ENCODE data around the gene PRG2. TPM values are rescaled to one million over a fixed set of nuclear protein-coding genes. Genes with fewer than 3 reads are reported as not detected.

PRG2 gene
- total RNA-seq, 4 donors from 2014 or later, result 0.33 TPM; not detected in 3

- Histone ChIP-seq H3K9me3 (no peaks in the 10 kb centered on the region), H3K4me3 (no peak overlapping the region), H3K36me3 (no peaks in the 10 kb centered on the region), H3K27me3 (no peaks in the 10 kb centered on the region), H3K4me1 (peaks cover 11 to 14% (median 13%) of the 10 kb centered on the region in 4 donors), H3K27ac (replicated peaks in 1 of 4) (peak overlapping the region in 3 of 4 donors; percentile 28 to 57 (median 44))
- DNase-seq (ENCODE audit: extremely low spot score), result no peak
- 92% methylated on average over 3 of the region's 3 CpGs for WGBS
- TF ChIP-seq POLR2AphosphoS5 (IDR thresholded peaks at IDR 0.05) (no peak), POLR2A (IDR thresholded peaks at IDR 0.05; ENCODE audit: low read depth) (no peak), EP300 (IDR thresholded peaks at IDR 0.05) (no peak), CTCF (IDR thresholded peaks at IDR 0.05) (no peak)
- intact Hi-C loops (cut with DNase I), result no loop called here
Measured at GRCh38 chr11:57357310-57357709, 33.1 kb downstream of the PRG2 start.

DNA sequence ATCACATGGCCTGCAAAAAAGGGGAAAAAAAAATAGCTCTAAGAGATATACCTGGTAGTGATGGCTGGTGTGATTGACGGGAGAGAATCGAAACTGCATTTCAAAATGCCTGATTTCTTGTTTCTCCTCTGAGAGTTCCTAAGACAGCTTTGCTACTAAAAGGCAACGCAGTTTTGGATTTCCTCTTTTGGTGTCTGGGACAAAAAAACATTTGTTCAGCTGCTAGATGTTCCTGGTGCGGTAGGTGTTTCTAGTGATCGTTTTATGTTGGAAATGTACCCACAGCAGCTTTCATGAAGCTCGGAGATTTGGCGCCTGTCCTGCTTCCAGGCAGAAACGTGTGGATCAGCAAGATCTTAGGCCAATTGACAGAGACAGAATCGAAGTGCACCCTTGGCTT is 34.2 kb downstream of the PRG2 start:
- TF ChIP-seq POLR2A (IDR thresholded peaks at IDR 0.05; ENCODE audit: low read depth), result no peak
- TF ChIP-seq POLR2AphosphoS5 (IDR thresholded peaks at IDR 0.05), result no peak
- no peak for TF ChIP-seq EP300 (IDR thresholded peaks at IDR 0.05)
- intact Hi-C loops (cut with DNase I), result no loop called here
- DNase-seq (ENCODE audit: extremely low spot score), result no peak
- Histone ChIP-seq H3K27ac (replicated peaks in 1 of 4) (no peak overlapping the region), H3K36me3 (no peaks in the 10 kb centered on the region), H3K4me3 (no peak overlapping the region), H3K27me3 (no peaks in the 10 kb centered on the region), H3K4me1 (peaks cover 11 to 14% (median 13%) of the 10 kb centered on the region in 4 donors), H3K9me3 (no peaks in the 10 kb centered on the region)
- 78% methylated on average over 9 of the region's 9 CpGs for WGBS

GRCh38 chr11:57354699-57355098 is 35.8 kb downstream of the PRG2 start:
- TF ChIP-seq EP300 (IDR thresholded peaks at IDR 0.05), result no peak
- TF ChIP-seq POLR2A (IDR thresholded peaks at IDR 0.05; ENCODE audit: low read depth), result no peak
- TF ChIP-seq POLR2AphosphoS5 (IDR thresholded peaks at IDR 0.05), result no peak
- TF ChIP-seq CTCF (IDR thresholded peaks at IDR 0.05), result no peak
- no peak for DNase-seq (ENCODE audit: extremely low spot score)
- Histone ChIP-seq H3K36me3 (no peaks in the 10 kb centered on the region), H3K27me3 (no peaks in the 10 kb centered on the region), H3K4me1 (peaks cover 12 to 18% (median 17%) of the 10 kb centered on the region in 4 donors), H3K27ac (replicated peaks in 1 of 4) (no peak overlapping the region), H3K4me3 (no peak overlapping the region), H3K9me3 (no peaks in the 10 kb centered on the region)
- WGBS, result 79% methylated on average over 6 of the region's 6 CpGs
- intact Hi-C loops (cut with DNase I), result loop anchor here (5.0 kb wide), 1 partner anchor 512 kb away; no protein-coding TSS in a partner anchor

- no peak for DNase-seq (ENCODE audit: extremely low spot score)
- H3K4me3 ChIP-seq, result no peak overlapping the region
- H3K4me1 ChIP-seq, result peaks cover 14 to 22% (median 20%) of the 10 kb centered on the region in 4 donors
- 67% methylated on average over 4 of the region's 4 CpGs for WGBS
- H3K36me3 ChIP-seq, result no peaks in the 10 kb centered on the region
- no peaks in the 10 kb centered on the region for H3K27me3 ChIP-seq
- no peak overlapping the region for H3K27ac ChIP-seq (replicated peaks in 1 of 4)
- intact Hi-C loops (cut with DNase I), result loop anchor here (5.0 kb wide), 1 partner anchor 512 kb away; no protein-coding TSS in a partner anchor
- TF ChIP-seq EP300 (IDR thresholded peaks at IDR 0.05) (no peak), POLR2AphosphoS5 (IDR thresholded peaks at IDR 0.05) (no peak), POLR2A (IDR thresholded peaks at IDR 0.05; ENCODE audit: low read depth) (no peak), CTCF (IDR thresholded peaks at IDR 0.05) (no peak)
- no peaks in the 10 kb centered on the region for H3K9me3 ChIP-seq
Measured at GRCh38 chr11:57353852-57354251, 36.6 kb downstream of the PRG2 start.

GRCh38 chr11:57353446-57353845 is 37.0 kb downstream of the PRG2 start:
- H3K27me3 ChIP-seq, result no peaks in the 10 kb centered on the region
- DNase-seq (ENCODE audit: extremely low spot score), result no peak
- H3K36me3 ChIP-seq, result no peaks in the 10 kb centered on the region
- H3K9me3 ChIP-seq, result no peaks in the 10 kb centered on the region
- intact Hi-C loops (cut with DNase I), result loop anchor here (5.0 kb wide), 1 partner anchor 511 kb away; no protein-coding TSS in a partner anchor
- TF ChIP-seq POLR2AphosphoS5 (IDR thresholded peaks at IDR 0.05) (no peak), CTCF (IDR thresholded peaks at IDR 0.05) (no peak), EP300 (IDR thresholded peaks at IDR 0.05) (no peak), POLR2A (IDR thresholded peaks at IDR 0.05; ENCODE audit: low read depth) (no peak)
- WGBS, result 40% methylated on average over 4 of the region's 4 CpGs
- no peak overlapping the region for H3K4me3 ChIP-seq
- no peak overlapping the region for H3K27ac ChIP-seq (replicated peaks in 1 of 4)
- H3K4me1 ChIP-seq, result peaks cover 14 to 22% (median 20%) of the 10 kb centered on the region in 4 donors
